H4 (cell line): Measurements from ENCODE around the gene OR13C8. TPM values are rescaled to one million over a fixed set of nuclear protein-coding genes. Genes with fewer than 3 reads are reported as not detected.
"Not testable (repeated sequence)": the region's sequence is repeated elsewhere in the genome, so short reads cannot be mapped to it uniquely, and the experiment has no call there.

Experiments
- DNase-seq: peaks from one replicate; pipeline ENCODE4 v3.0.0-alpha.2; 2015; ENCODE audit warnings: low spot score
- total RNA-seq: library from RNA; depleted of rRNA; stranded (reverse); fragments of >200 nt; shearing (Covaris generic); gene quantifications from 2 replicates; pipeline ENCODE4 v1.2.3, GENCODE V29; 2014; rRNA removed

Gene OR13C8, protein sequence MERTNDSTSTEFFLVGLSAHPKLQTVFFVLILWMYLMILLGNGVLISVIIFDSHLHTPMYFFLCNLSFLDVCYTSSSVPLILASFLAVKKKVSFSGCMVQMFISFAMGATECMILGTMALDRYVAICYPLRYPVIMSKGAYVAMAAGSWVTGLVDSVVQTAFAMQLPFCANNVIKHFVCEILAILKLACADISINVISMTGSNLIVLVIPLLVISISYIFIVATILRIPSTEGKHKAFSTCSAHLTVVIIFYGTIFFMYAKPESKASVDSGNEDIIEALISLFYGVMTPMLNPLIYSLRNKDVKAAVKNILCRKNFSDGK
- not detected in 2 replicates for total RNA-seq

DNA sequence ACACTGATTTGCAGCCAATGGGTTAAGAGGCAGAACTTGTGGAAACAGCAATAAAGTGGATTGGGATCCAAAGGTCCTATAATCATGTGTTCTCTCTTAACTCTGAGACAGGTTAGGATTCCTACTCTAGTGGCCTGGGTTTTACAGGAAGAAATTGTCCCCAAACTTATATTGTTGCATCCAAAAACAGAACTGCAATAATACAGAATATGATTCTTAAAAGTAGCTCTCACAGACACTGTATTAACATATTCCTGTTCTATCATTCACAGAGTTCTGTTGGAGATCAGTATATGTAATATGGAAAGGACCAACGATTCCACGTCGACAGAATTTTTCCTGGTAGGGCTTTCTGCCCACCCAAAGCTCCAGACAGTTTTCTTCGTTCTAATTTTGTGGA lies at the start of gene OR13C8:
OR13C8 (plus strand) TSS at position 301 of the 400 bp plus-strand sequence; CDS start at position 301, 0 bp downstream.
- DNase-seq, result no peak

DNA sequence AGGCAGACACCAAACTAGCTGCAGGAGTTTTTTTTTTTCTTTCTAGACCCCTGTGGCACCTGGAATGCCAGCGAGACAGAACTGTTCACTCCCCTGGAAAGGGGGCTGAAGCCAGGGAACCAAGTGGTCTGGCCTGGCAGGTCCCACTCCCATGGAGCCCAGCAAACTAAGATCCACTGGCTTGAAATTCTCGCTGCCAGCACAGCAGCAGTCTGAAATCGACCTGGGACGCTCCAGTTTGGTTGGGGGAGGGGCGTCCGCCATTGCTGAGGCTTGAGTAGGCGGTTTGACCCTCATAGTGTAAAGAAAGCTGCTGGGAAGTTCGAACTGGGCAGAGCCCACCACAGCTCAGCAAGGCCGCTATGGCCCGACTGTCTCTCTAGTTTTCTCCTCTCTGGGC lies 48.7 kb upstream of the OR13C8 start:
- not testable (repeated sequence) for DNase-seq

DNA sequence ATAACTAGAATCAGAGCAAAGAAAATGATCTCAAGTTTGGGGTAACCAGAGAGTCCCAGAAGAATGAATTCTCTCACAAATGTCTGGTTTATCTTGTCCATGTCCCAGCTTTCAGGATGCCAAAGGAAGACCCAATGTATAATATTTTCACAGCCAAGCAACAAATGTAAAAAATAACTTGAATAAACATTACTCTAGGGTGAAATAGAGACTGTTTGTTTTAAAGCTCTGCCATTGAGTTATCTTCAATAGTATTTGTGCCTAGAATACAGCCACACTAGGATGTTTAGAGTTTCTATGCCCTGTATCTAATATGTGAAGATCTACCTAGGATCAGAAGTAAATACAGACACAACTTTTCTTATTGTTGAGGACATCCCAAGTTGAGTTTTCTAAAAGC lies 41.9 kb upstream of the OR13C8 start, which contains the start of gene OR13C4:
OR13C4 (minus strand) TSS at position 101 of the 400 bp plus-strand sequence; CDS start at position 101, 0 bp downstream.
- DNase-seq, result no peak

DNA sequence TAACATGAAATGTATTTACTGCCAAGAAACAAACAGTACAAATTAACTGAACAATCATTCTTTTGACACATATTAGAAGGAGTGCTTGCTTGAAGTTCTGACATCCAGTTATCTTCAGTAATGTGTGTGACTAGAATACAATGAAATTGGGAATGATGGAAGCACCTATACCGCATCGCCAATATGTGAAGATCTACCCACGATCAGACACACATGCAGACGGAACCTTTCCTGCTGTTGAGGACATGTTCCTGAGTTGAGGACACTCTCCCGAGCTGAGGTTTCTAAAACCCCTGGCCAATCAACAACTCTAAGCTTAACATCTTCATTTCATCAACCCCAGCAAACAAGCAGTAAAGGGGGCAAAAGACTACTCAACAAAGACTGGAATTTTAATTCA lies 32.2 kb upstream of the OR13C8 start, which contains the start of gene OR13C3:
OR13C3 (minus strand) TSS at position 101 of the 400 bp plus-strand sequence. CDS start 133 bp downstream, outside the sequence.
- no peak for DNase-seq

DNA sequence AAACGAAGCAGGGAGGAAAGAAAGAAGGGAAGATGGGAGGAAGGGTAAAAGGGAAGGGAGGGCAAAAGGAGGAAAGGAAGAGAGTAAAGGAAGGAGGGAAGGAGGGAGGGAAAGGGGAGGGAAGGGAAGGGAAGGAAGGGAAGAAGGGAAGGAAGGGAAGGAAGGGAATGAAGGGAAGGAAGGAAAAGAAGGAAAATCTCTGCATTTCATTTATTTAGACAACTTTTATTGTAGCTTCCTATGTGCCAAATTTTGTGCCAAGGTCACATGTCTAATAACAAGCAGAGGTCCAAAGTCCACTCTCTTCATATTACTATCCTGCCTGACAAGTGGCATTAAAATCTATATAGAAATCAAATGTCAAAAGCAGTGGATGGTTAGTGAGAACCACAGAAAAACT lies 29.7 kb upstream of the OR13C8 start:
- DNase-seq, result no peak

DNA sequence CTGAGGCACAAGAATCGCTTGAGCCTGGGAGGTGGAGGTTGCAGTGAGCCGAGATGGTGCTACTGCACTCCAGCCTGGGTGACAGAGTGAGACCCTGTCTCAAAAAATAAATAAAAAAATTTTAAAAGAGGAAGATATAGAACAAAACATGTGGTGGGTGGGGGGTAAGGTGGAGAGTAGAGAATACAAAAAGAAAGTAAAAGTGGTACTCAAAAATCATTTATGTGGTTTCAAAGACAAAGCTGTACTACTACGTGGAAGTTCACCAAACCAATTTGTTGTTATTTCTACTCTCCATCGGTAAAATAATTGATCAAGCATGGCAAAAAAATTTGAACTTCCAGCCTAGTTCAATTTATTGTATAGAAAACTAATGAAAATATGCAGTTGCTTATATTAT lies 24.3 kb upstream of the OR13C8 start:
- no peak for DNase-seq

DNA sequence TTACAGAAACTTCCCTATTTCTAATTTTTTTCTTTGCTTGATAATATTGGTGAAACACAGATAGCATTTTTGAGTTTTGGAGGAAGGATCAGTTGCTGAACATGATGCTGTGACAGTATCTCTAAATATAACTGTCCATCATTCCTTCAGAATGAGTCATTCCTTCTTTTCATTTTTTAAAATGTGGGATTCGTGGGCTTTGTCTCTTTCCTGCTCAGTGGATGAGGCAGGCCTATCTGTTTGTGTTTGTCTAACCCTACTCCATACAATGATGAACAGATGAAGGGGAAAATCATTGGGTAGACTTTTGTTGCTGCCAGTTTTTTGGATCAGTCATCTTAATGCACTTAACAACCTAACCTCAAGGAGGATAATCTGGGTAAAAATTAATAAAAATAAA lies 15.7 kb upstream of the OR13C8 start:
- DNase-seq, result no peak

DNA sequence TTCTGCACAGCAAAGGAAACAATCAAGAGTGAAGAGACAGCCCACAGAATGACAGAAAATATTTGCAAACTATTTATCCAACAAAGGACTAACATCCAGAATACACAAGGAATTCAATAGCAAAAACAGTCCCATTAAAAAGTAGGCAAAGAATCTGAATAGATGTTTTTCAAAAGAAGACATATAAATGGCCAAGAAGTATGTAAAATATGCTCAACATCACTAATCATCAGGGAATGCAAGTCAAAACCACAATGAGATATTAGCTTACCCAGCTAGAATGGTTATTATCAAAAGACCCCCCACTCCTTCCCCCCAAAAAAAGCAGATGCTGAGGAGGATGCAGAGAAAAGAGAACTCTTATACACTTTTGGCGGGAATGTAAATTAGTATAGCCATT lies 13.4 kb upstream of the OR13C8 start:
- no peak for DNase-seq

DNA sequence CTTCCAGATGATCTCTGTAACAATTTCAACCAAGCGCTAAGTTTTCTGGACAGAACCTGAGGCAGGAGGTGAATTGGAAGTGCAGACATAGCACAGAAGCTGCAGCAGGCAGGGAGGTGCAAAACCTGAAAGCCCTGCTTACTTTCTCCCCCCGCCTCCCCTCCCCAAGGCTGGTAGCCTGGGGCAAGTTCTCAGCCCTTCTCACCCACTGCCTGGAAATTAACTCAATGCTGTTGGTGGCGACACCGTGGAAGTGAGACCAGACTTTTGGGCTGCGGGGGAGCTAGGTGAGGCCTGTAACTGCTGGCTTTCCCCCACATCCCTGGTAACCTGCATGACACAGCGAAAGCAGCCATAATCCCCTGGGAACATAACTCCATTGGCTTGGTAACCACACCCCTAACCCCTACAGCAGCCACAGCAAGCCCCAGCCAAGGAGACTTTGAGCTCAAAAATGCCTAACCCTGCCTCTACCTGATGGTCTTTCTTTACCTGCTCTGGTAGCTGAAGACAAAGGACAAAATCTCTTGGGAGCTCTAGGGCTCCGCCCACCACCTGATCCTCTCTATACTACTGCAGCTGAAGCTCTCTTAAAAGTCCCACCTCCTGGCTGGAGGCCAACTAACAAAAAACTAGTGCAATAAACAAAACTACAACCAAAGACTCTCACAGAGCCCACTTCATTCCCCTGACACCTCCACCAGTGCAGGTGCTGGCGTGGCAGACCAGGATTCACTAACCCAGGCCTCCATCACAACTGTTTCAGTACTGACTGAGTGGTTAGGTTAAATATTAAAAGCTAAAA lies 11.9 kb upstream of the OR13C8 start:
- no peak for DNase-seq

DNA sequence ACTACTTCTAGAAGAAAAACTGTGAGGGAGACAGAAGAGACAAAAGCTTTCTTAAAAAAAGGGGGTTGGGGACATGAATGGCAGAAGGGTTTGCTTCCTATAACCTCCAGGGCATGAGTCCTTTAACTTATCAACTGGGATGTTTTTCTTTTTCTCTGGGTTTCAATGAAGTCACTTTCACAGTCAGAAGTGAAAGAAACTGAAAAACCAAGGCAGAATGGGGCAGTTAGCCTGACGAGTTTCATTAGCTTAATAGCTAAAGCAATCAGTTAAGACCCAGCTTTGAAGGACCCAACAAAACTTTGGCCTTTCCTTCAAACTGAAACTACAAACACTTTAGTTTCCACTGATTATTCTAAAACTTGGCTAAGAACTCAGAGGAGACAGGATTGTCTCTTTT lies 4.6 kb upstream of the OR13C8 start:
- no peak for DNase-seq

DNA sequence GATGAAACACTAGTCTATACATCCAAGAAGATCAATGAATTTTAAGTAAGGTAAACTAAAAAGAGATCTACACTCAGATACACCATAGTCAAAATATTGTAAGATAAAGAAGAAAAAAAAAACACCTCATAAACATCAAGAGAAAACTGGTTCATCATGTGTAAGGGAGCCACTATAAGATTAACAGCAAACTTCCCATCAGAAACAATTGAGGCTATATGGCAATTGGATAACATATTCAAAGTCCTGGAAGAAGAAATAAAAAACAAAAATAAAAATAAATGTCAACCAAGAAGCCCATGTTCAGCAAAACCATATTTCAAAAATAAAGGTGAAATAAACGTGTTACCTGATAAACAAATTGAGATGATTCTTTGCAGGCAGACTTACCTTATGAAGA lies 3.6 kb downstream of the OR13C8 start:
- DNase-seq, result no peak

DNA sequence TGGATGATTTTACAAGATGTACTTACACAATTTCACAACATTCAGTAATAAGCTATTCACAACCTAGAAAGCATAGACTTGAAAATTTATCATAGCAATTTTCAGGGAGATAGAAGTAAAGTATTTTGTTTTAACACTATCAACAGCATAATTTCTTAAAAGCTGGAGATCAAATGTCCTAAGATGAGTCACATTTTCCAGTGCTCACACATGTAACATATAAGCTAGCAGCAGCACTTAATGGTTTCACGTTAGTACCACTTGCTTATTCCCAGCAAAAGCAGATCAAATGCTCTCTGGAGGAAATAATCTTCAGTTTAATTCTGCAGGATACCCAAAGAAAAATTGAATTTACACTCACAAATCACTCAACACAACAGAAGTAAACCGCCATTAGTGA lies 6.5 kb downstream of the OR13C8 start:
- no peak for DNase-seq

DNA sequence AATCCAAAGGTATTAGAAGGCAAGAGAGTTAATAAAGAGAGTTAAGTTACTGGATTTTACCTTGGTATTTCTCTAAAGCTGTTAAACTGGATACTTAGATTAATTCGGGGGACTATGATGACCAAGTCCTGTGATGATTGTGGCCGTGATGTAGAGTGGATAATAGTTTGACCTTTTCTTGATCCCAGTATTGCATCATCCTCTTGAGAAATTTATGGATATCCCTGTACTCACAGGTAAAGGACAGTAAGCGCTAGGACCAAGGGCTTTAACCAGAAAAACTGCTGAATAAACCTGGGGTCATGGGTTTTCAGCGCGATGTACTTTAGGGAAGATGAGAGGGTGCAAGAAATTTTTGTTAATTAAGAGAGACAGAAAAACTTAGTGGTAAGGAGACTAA lies 8.3 kb downstream of the OR13C8 start:
- no peak for DNase-seq

DNA sequence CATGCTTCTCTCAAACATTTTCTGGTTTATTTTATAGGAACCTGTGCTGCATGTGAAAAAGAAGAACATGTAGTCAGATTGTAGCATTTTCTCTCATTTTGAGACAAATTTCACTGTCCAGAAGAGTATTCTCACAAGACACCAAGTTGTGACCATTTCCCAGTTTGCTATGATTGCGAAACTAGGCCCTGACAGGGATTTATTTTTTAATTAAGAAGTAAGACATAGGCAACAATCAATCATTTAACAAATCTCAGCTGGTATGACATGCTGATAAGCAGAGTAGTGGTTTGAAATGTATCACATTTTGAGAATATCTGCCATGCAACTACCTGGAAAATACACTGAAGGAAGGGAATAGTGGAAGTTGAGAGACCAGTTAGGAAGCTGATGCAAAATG lies 11.6 kb downstream of the OR13C8 start:
- DNase-seq, result no peak

DNA sequence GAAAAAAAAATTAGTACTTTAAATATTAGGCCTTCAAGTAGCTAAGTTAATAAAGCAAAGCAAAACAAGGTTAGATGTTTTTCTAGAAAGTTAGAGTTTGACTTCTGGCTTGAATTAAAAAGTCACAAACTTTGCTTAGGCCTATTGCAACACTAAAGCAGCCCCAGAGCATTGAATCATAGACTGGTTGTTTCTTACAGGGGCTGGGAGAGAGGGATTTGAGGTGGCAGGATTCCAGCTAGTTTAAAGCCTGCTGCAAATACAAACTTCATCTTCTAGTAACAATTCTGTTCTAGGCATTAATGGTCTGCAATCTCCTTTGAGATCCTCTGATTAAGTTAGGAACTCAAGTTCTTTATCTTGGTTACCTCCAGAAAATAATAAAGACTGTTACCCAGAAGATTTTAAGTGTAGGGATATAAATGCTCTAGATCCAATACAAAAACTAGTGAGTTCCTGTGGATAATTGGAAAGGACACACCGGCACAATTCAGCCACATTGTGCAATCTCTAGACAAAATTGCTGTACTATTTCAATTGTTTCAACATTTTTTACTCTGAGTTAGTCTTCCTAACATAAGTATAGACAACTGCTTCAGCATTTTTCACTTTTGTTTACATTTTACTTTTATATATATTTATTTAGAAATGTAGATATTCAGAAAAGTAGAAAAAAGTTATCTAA lies 17.7 kb downstream of the OR13C8 start:
- peak; percentile 48 for DNase-seq

DNA sequence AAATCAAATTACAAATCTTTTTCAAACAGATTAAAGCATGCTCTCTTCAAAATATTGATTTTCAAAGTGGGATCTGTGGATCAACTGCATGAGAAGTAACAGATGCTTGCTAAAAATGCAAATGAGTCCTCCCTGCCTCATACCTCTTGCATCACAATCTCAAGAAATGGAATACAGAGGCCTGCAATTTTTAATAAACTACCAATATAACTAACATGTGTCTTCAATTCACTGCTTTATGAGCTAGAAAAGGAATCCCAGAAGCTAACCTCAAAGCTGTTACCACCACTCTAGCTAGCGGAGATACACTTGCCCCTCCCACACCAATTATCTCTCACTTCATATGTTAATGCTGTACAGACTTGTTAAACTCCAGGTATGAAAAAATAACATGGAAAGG lies 20.7 kb downstream of the OR13C8 start:
- no peak for DNase-seq

DNA sequence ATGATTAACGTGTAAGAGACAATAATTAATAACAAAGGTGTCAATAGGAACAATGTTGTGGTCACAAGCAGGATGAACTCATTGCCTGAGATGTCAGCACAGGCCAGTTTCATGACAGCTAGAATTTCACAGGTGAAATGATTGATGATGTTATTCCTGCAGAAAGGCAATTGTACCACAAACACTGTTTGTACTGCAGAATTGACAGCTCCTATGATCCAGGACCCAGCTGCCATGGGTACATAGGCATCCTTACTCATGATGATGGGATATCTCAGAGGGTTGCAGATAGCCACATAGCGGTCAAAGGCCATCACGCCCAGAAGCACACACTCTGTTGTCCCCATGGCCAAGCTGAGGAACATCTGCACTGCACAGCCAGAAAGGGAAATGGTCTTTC lies 29.8 kb downstream of the OR13C8 start:
- not testable (repeated sequence) for DNase-seq

DNA sequence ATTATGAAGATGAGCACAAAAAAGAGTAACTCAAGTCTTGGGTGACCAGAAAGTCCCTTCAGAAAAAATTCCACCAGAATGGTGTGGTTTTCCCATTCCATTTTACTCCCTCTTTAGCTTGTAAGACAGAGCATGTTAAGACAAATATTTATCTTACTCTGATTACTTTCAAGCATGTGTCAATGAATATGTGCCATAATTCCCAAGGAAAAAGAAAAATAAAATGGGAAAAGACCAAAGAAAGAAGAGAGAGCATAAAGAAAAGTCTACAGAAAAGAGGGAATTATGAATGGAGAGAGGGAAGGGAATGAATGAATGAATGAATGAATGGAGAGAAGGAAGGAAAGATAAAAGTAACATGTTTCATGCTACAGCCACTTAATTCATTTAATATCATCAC lies 30.3 kb downstream of the OR13C8 start, which contains the start of gene OR13C5:
OR13C5 (minus strand) TSS at position 101 of the 400 bp plus-strand sequence; CDS start at position 101, 0 bp downstream.
- not testable (repeated sequence) for DNase-seq

DNA sequence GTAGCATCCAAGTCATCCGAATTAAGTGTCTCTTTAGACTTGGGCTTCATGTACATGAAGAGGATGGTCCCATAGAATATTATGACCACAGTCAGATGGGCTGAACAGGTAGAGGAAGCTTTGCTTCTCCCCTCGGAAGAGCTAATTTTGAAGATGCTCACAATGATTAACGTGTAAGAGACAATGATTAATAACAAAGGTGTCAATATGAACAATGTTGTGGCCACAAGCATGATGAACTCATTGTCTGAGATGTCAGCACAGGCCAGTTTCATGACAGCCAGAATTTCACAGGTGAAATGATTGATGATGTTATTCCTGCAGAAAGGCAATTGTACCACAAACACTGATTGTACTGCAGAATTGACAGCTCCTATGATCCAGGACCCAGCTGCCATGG lies 35.8 kb downstream of the OR13C8 start:
- DNase-seq, result no peak

DNA sequence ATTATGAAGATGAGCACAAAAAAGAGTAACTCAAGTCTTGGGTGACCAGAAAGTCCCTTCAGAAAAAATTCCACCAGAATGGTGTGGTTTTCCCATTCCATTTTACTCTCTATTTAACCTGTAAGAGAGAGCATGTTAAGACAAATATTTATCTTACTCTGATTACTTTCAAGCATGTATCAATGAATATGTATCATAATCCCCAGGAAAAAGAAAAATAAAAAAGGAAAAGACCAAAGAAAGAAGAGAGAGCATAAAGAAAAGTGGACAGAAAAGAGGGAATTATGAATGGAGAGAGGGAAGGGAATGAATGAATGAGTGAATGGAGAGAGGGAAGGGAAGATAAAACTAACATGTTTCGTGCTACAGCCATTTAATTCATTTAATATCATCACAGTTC lies 36.6 kb downstream of the OR13C8 start, which contains the start of gene OR13C2:
OR13C2 (minus strand) TSS at position 101 of the 400 bp plus-strand sequence; CDS start at position 101, 0 bp downstream.
- DNase-seq, result not testable (repeated sequence)

DNA sequence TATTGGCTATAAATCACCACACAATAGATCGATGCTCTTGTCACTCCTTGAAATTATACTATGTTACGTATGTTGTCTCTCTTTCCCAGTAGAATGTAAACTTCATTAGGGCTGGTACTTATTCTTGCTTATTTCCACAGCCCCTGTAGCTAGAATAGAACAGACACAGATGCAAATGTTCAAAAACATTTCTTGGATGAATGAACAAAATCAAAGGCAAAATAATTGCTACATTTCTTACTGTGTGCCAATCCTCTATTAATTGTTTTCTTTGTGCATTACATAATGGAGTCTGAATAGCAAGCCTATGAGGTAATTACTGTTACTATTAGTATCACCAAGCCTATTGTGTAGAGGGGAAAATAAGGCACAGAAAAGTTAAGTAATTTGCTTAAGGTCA lies 37.2 kb downstream of the OR13C8 start:
- no peak for DNase-seq

DNA sequence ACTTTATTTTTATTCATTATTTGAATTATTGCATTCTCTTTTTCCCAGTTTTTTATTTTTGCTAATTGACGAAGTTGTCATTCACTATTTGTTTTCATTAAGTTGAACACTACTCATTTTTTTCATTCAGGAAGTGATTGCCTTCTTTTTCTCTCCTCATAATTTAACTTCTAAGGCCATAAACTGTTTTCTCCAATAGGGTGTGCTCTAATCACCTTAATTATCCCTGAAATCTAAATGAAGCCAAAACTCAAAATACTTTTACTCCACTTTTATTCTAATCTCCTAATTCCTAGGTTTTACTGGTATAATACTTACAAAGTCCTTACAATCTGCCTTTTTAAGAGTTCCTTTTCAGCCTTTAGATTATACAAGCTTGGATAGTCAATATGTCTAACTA lies 39.4 kb downstream of the OR13C8 start:
- DNase-seq, result peak; percentile 5
